HEK293 (cell line): ENCODE measurements around the gene BCR.

ENCODE experiments used
- CTCF ChIA-PET: fragments of 350-600 bp; formaldehyde crosslinking; extraction: SDS; loops from one replicate; lab custom pipeline; 2021; ENCODE audit warnings: antibody characterized with exemption; lab: Yijun Ruan, JAX
- POLR2A ChIA-PET: fragments of 300-600 bp; formaldehyde crosslinking; extraction: SDS; loops from one replicate; lab custom pipeline; 2020; ENCODE audit warnings: antibody characterized with exemption, inconsistent platforms; lab: Yijun Ruan, JAX
- H3K27ac ChIP-seq: fragments of 200-500 bp; sonication (Bioruptor generic); 2 replicates; pipeline ENCODE4 v1.5.1; 2014; ENCODE audit warnings: low read depth, low read length, control low read depth, inconsistent platforms; ENCODE audit errors: extremely low read depth
- H3K36me3 ChIP-seq, 2 experiments: fragments of 200-500 bp in 1 of 2; sonication (Bioruptor generic) in 1 of 2; 1 replicate in 1 of 2; 2 replicates in 1 of 2; pipeline ENCODE4 v1.5.1; 2014 to 2017; ENCODE audit warnings: inconsistent platforms in 2 of 2, low read length in 2 of 2; ENCODE audit not compliant: control insufficient read depth in 2 of 2, insufficient read depth in 1 of 2
- H3K4me1 ChIP-seq: fragments of 200-500 bp; sonication (Bioruptor generic); 2 replicates; pipeline ENCODE4 v1.5.1; 2014; ENCODE audit warnings: mild to moderate bottlenecking, low read length, inconsistent platforms; ENCODE audit not compliant: control insufficient read depth, insufficient read depth
- H3K4me3 ChIP-seq: 2 replicates; pipeline ENCODE4 v1.5.1; 2011; ENCODE audit warnings: low read depth, mild to moderate bottlenecking, control low read depth, low read length, moderate library complexity
- H3K9me3 ChIP-seq: fragments of 200-500 bp; sonication (Bioruptor generic); 2 replicates; pipeline ENCODE4 v1.5.1; 2014; ENCODE audit warnings: low read depth, low read length, inconsistent platforms; ENCODE audit not compliant: control insufficient read depth, insufficient read depth
- HIC1 ChIP-seq: fragments of 450-650 bp; formaldehyde crosslinking; IDR thresholded peaks from 2 replicates; pipeline ENCODE4 v1.5.1; 2016; ENCODE audit warnings: missing biosample characterization, missing genetic modification characterization
- KLF8 ChIP-seq: fragments of 450-650 bp; formaldehyde crosslinking; IDR thresholded peaks from 2 replicates; pipeline ENCODE4 v1.5.1; 2016; ENCODE audit warnings: missing biosample characterization, missing genetic modification characterization
- PRDM4 ChIP-seq: fragments of 450-650 bp; formaldehyde crosslinking; IDR thresholded peaks from 2 replicates; pipeline ENCODE4 v1.5.1; 2017; ENCODE audit warnings: missing biosample characterization, missing genetic modification characterization
- SETDB1 ChIP-seq: IDR thresholded peaks from one replicate; pipeline ENCODE4 v1.6.1; 2017; ENCODE audit warnings: mild to moderate bottlenecking, low read length, moderate library complexity, mixed read lengths; ENCODE audit not compliant: insufficient read length
- ZBTB1 ChIP-seq: fragments of 450-650 bp; formaldehyde crosslinking; IDR thresholded peaks from 2 replicates; pipeline ENCODE4 v1.5.1; 2016; ENCODE audit warnings: missing biosample characterization, missing genetic modification characterization
- ZFHX2 ChIP-seq: fragments of 450-650 bp; formaldehyde crosslinking; conservative IDR thresholded peaks from 2 replicates; pipeline ENCODE4 v1.5.1; 2016; ENCODE audit warnings: missing biosample characterization, missing genetic modification characterization
- ZFP69B ChIP-seq: fragments of 450-650 bp; formaldehyde crosslinking; IDR thresholded peaks from 2 replicates; pipeline ENCODE4 v1.5.1; 2016; ENCODE audit warnings: missing biosample characterization, missing genetic modification characterization
- ZNF112 ChIP-seq: fragments of 450-650 bp; formaldehyde crosslinking; IDR thresholded peaks from 2 replicates; pipeline ENCODE4 v1.5.0; 2017; ENCODE audit warnings: missing biosample characterization, missing genetic modification characterization
- ZNF121 ChIP-seq: fragments of 450-650 bp; formaldehyde crosslinking; IDR thresholded peaks from 2 replicates; pipeline ENCODE4 v1.5.1; 2016; ENCODE audit warnings: missing biosample characterization, missing genetic modification characterization
- ZNF155 ChIP-seq: fragments of 450-650 bp; formaldehyde crosslinking; IDR thresholded peaks from 2 replicates; pipeline ENCODE4 v1.5.1; 2016; ENCODE audit warnings: missing biosample characterization, missing genetic modification characterization
- ZNF174 ChIP-seq: fragments of 450-650 bp; formaldehyde crosslinking; IDR thresholded peaks from 2 replicates; pipeline ENCODE4 v1.5.0; 2017; ENCODE audit warnings: missing biosample characterization, mild to moderate bottlenecking, missing genetic modification characterization
- ZNF211 ChIP-seq: fragments of 450-650 bp; formaldehyde crosslinking; IDR thresholded peaks from 2 replicates; pipeline ENCODE4 v1.5.1; 2016; ENCODE audit warnings: low read depth, missing biosample characterization, missing genetic modification characterization
- ZNF248 ChIP-seq: fragments of 450-650 bp; formaldehyde crosslinking; IDR thresholded peaks from 2 replicates; pipeline ENCODE4 v1.5.1; 2017; ENCODE audit warnings: missing biosample characterization, missing genetic modification characterization
- ZNF341 ChIP-seq: fragments of 450-650 bp; formaldehyde crosslinking; IDR thresholded peaks from 2 replicates; pipeline ENCODE4; 2016; ENCODE audit warnings: low read depth, missing biosample characterization, missing genetic modification characterization
- ZNF354C ChIP-seq: fragments of 450-650 bp; formaldehyde crosslinking; IDR thresholded peaks from 2 replicates; pipeline ENCODE4 v1.5.1; 2016; ENCODE audit warnings: missing biosample characterization, missing genetic modification characterization, low read depth, borderline replicate concordance
- ZNF48 ChIP-seq: fragments of 450-650 bp; formaldehyde crosslinking; IDR thresholded peaks from 2 replicates; pipeline ENCODE4 v1.5.1; 2016; ENCODE audit warnings: missing biosample characterization, missing genetic modification characterization
- ZNF501 ChIP-seq: fragments of 450-650 bp; formaldehyde crosslinking; IDR thresholded peaks from 2 replicates; pipeline ENCODE4 v1.5.1; 2016; ENCODE audit warnings: missing biosample characterization, missing genetic modification characterization
- ZNF707 ChIP-seq: fragments of 450-650 bp; formaldehyde crosslinking; IDR thresholded peaks from 2 replicates; pipeline ENCODE4 v1.5.1; 2016; ENCODE audit warnings: missing biosample characterization, missing genetic modification characterization
- ZNF776 ChIP-seq: fragments of 450-650 bp; formaldehyde crosslinking; IDR thresholded peaks from 2 replicates; pipeline ENCODE4 v1.5.0; 2017; ENCODE audit warnings: missing biosample characterization, missing genetic modification characterization, borderline replicate concordance
- ZSCAN16 ChIP-seq: fragments of 450-650 bp; formaldehyde crosslinking; IDR thresholded peaks from 2 replicates; pipeline ENCODE4 v1.5.1; 2016; ENCODE audit warnings: missing biosample characterization, missing genetic modification characterization

BCR gene

GRCh38 chr22:23281406-23282088 lies 101.2 kb downstream of the BCR start (continued):
- TF ChIP-seq ZBTB1: no peak
- 0 out of 2 replicates have a peak, but pooled peaks have one; percentile 36 for TF ChIP-seq KLF8
- TF ChIP-seq ZFP69B (tag by site-specific recombination): no peak
- no peak for TF ChIP-seq ZNF48
- peak; percentile 55 for TF ChIP-seq ZFHX2 (tag by site-specific recombination)
- TF ChIP-seq ZNF776: no peak
- no peak for TF ChIP-seq SETDB1
- TF ChIP-seq ZNF174 (tag by site-specific recombination): no peak

- no peaks in the 10 kb centered on the region for H3K4me1 ChIP-seq
- H3K27ac ChIP-seq: no peak overlapping the region
- H3K9me3 ChIP-seq: no peaks in the 10 kb centered on the region
- peaks cover 0 to 92% of the 10 kb centered on the region in 2 experiments; a peak in 1 of 3 replicates for H3K36me3 ChIP-seq
- no peak overlapping the region for H3K4me3 ChIP-seq
- POLR2A ChIA-PET: interaction anchor here (1.0 to 1.3 kb wide), 5 partner anchors 40 to 105 kb away, joined by 3 to 11 read pairs (median 5); partner anchors contain the start of gene BCR
- no peak for TF ChIP-seq ZNF501
- TF ChIP-seq PRDM4 (tag by site-specific recombination): no peak
- no peak for TF ChIP-seq ZNF112 (tag by site-specific recombination)
- no peak for TF ChIP-seq ZNF121 (tag by site-specific recombination)
- TF ChIP-seq ZNF707 (tag by site-specific recombination): no peak
- no peak for TF ChIP-seq ZSCAN16 (tag by site-specific recombination)
- no peak for TF ChIP-seq ZNF341 (tag by site-specific recombination)
- TF ChIP-seq HIC1 (tag by site-specific recombination): no peak
- no peak for TF ChIP-seq ZNF354C (tag by site-specific recombination)
- CTCF ChIA-PET: interaction anchor here (0.5 to 8.4 kb wide), 42 partner anchors 9 to 1471 kb away, joined by 3 to 207 read pairs (median 5); partner anchors contain the start of genes BCR and RSPH14
Observed at GRCh38 chr22:23282089-23282501, 101.8 kb downstream of the BCR start.

GRCh38 chr22:23282516-23282915 lies 102.2 kb downstream of the BCR start:
- POLR2A ChIA-PET: interaction anchor here (1.0 to 1.3 kb wide), 4 partner anchors 40 to 105 kb away, joined by 3 to 11 read pairs (median 6); partner anchors contain the start of gene BCR

More at GRCh38 chr22:23282516-23282915, 102.2 kb downstream of the BCR start:
- H3K36me3 ChIP-seq: peaks cover 0 to 92% of the 10 kb centered on the region in 2 experiments; a peak in 1 of 3 replicates
- H3K27ac ChIP-seq: no peak overlapping the region
- H3K9me3 ChIP-seq: no peaks in the 10 kb centered on the region
- TF ChIP-seq ZNF211 (tag by site-specific recombination): no peak
- no peak for TF ChIP-seq ZNF248 (tag by site-specific recombination)
- no peak for TF ChIP-seq ZNF155 (tag by site-specific recombination)
- TF ChIP-seq, all 188 proteins: peak for 0
- no peak overlapping the region for H3K4me3 ChIP-seq
- CTCF ChIA-PET: interaction anchor here (0.5 to 8.4 kb wide), 35 partner anchors 9 to 848 kb away, joined by 3 to 207 read pairs (median 5); partner anchors contain the start of genes BCR and RSPH14
- H3K4me1 ChIP-seq: no peaks in the 10 kb centered on the region
